Osteoblast (primary cell): ENCODE data around the gene NFIL3. TPM values are rescaled to one million over a fixed set of nuclear protein-coding genes. Genes with fewer than 3 reads are reported as not detected.

ENCODE experiments used
- DNase-seq: peaks from one replicate; pipeline ENCODE4 v3.0.0; 2011; ENCODE audit warnings: low spot score, mixed read lengths; ENCODE audit not compliant: insufficient read length; ENCODE audit errors: missing footprints
- H2AFZ ChIP-seq: 2 replicates; pipeline ENCODE4 v1.6.0; 2011; ENCODE audit warnings: mild to moderate bottlenecking, low read length
- H3K27ac ChIP-seq: 2 replicates; pipeline ENCODE4 v1.5.1; 2011; ENCODE audit warnings: mild to moderate bottlenecking, low read depth, low read length, moderate library complexity
- H3K27me3 ChIP-seq: 2 replicates; pipeline ENCODE4 v1.6.0; 2012; ENCODE audit warnings: mild to moderate bottlenecking, control low read depth, inconsistent platforms, low read length, moderate library complexity; ENCODE audit not compliant: insufficient read depth
- H3K36me3 ChIP-seq: 2 replicates; pipeline ENCODE4 v1.5.1; 2011; ENCODE audit warnings: mild to moderate bottlenecking, low read length, control low read depth, moderate library complexity; ENCODE audit not compliant: insufficient read depth
- H3K4me1 ChIP-seq: 2 replicates; pipeline ENCODE4 v1.5.1; 2011; ENCODE audit warnings: mild to moderate bottlenecking, low read length, control low read depth, moderate library complexity; ENCODE audit not compliant: insufficient read depth
- H3K4me2 ChIP-seq: 2 replicates; pipeline ENCODE4 v1.6.0; 2011; ENCODE audit warnings: mild to moderate bottlenecking, low read length; ENCODE audit not compliant: insufficient read depth
- H3K4me3 ChIP-seq: fragments of 200-600 bp; sonication (generic); 3 replicates; pipeline ENCODE4 v1.5.1; 2012; ENCODE audit warnings: mild to moderate bottlenecking, low read length, inconsistent platforms; ENCODE audit not compliant: insufficient read depth
- H3K79me2 ChIP-seq: 2 replicates; pipeline ENCODE4 v1.6.0; 2012; ENCODE audit warnings: mild to moderate bottlenecking, low read length, control low read depth, inconsistent platforms; ENCODE audit not compliant: insufficient read depth
- H3K9me3 ChIP-seq: 2 replicates; pipeline ENCODE4 v1.5.1; 2011; ENCODE audit warnings: low read depth, low read length, control low read depth
- H4K20me1 ChIP-seq: 2 replicates; pipeline ENCODE4 v1.6.0; 2012; ENCODE audit warnings: mild to moderate bottlenecking, low read length, control low read depth; ENCODE audit not compliant: insufficient read depth
- total RNA-seq: library from RNA; depleted of rRNA; stranded (reverse); fragments of >200 nt; gene quantifications from 2 replicates; pipeline ENCODE4 v1.2.3, GENCODE V29; 2012
- TF ChIP-seq, protein P1 (sequence below): IDR thresholded peaks from 2 replicates; pipeline ENCODE4 v1.5.1; 2011; ENCODE audit warnings: mild to moderate bottlenecking, low read depth, low read length, moderate library complexity; ENCODE audit errors: extremely low read depth

The NFIL3 gene
- total RNA-seq, 1 donor, result 26.1 TPM

GRCh38 chr9:91405343-91406077 is 18.1 kb downstream of the NFIL3 start:
- Histone ChIP-seq H3K79me2 (peaks cover 14% of the 10 kb centered on the region), H3K27me3 (no peaks in the 10 kb centered on the region), H3K4me1 (peaks cover 8% of the 10 kb centered on the region), H3K9me3 (no peaks in the 10 kb centered on the region), H3K36me3 (peaks cover 15% of the 10 kb centered on the region), H4K20me1 (no peaks in the 10 kb centered on the region), H3K27ac (no peak overlapping the region), H3K4me3 (no peak overlapping the region), H2AFZ (no peak overlapping the region), H3K4me2 (no peak overlapping the region)
- TF ChIP-seq, protein P1, sequence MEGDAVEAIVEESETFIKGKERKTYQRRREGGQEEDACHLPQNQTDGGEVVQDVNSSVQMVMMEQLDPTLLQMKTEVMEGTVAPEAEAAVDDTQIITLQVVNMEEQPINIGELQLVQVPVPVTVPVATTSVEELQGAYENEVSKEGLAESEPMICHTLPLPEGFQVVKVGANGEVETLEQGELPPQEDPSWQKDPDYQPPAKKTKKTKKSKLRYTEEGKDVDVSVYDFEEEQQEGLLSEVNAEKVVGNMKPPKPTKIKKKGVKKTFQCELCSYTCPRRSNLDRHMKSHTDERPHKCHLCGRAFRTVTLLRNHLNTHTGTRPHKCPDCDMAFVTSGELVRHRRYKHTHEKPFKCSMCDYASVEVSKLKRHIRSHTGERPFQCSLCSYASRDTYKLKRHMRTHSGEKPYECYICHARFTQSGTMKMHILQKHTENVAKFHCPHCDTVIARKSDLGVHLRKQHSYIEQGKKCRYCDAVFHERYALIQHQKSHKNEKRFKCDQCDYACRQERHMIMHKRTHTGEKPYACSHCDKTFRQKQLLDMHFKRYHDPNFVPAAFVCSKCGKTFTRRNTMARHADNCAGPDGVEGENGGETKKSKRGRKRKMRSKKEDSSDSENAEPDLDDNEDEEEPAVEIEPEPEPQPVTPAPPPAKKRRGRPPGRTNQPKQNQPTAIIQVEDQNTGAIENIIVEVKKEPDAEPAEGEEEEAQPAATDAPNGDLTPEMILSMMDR, result no peak
- DNase-seq, result no peak

DNA sequence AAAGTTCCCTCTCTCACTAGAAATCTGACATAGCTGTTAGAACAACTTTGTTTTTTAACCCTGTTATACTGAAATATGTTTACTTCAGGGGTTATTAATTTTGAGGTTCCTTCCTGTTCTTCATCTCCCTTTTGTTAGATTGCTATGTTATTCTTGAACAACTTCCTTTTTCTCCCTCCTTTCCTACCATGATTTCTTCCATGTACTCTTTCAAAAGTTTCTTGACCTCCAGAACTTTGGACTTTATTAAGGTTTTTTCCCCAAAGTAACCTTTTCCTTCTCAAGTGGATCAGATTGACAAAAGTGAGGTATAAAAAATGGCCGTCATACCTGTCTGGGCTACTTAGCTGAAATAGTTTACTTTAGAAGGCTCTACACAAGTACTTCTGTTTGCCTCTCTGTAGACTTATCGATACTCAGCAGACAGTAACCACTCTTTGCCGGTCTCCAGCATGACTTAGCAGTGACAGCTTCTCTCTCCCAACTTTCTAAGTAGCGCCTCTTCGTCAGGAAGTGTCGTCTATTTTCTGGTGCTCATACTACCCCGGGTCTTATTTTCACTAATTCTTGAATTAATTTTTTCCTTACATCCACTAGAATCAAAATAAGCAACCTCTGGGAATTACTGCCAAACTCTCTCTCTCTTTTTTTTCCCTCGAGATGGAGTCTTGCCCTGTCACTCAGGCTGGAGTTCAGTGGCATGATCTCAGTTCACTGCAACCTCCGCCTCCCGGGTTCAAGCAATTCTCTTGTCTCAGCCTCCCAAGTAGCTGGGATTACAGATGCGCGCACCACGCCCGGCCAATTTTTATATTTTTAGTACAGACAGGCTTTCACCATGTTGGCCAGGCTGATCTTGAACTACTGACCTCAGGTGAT is 19.7 kb downstream of the NFIL3 start:
- TF ChIP-seq, protein P1, result no peak
- H3K27me3 ChIP-seq, result no peaks in the 10 kb centered on the region
- no peaks in the 10 kb centered on the region for H3K36me3 ChIP-seq
- H3K79me2 ChIP-seq, result no peaks in the 10 kb centered on the region
- H3K4me3 ChIP-seq, result no peak overlapping the region
- no peak for DNase-seq
- H3K4me2 ChIP-seq, result no peak overlapping the region
- peaks cover 6% of the 10 kb centered on the region for H3K4me1 ChIP-seq
- no peak overlapping the region for H3K27ac ChIP-seq
- no peaks in the 10 kb centered on the region for H3K9me3 ChIP-seq
- no peaks in the 10 kb centered on the region for H4K20me1 ChIP-seq
- H2AFZ ChIP-seq, result no peak overlapping the region

DNA sequence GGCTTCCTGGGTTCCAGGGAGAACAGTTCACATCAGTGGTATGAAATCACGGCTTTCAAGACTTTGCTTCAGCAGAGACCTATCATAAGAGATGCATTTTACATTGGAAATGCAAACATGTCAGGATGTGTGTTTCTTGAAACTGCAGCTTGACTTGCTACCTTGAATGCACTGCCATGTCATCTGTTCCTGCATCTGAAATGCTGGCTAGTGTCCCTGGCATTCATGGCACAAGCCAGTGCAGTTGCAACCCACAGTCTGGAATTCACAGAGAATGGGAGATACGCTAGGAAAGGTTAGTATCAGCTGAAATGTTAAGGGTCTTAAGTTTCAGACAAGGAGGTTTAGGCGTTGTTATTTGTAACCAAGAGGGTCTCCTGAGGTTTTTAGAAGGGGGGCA is 24.7 kb downstream of the NFIL3 start:
- no peaks in the 10 kb centered on the region for H3K36me3 ChIP-seq
- no peak for DNase-seq
- no peak overlapping the region for H3K4me2 ChIP-seq
- no peaks in the 10 kb centered on the region for H4K20me1 ChIP-seq
- TF ChIP-seq, protein P1, result no peak
- H3K79me2 ChIP-seq, result no peaks in the 10 kb centered on the region
- H3K9me3 ChIP-seq, result no peaks in the 10 kb centered on the region
- no peaks in the 10 kb centered on the region for H3K27me3 ChIP-seq
- peaks cover 19% of the 10 kb centered on the region for H3K4me1 ChIP-seq
- H3K27ac ChIP-seq, result no peak overlapping the region
- H3K4me3 ChIP-seq, result no peak overlapping the region
- no peak overlapping the region for H2AFZ ChIP-seq
